LNCaP clone FGC (cell line): ENCODE results near the gene HILPDA.
A peak's percentile ranks its signal among the peaks of the same experiment; 100 is the strongest.

Source experiments
- DNase-seq: peaks from one replicate; pipeline ENCODE4 v3.0.0-alpha.2; 2011; ENCODE audit warnings: low read depth
- H3K4me3 ChIP-seq: 2 replicates; pipeline ENCODE4 v1.5.1; 2011; ENCODE audit warnings: mild to moderate bottlenecking, low read depth, low read length, control low read depth
- CTCF ChIP-seq: IDR thresholded peaks from 2 replicates; pipeline ENCODE4 v1.5.1; 2012; ENCODE audit warnings: mild to moderate bottlenecking; ENCODE audit not compliant: control insufficient read depth, insufficient read depth; ENCODE audit errors: extremely low read depth

HILPDA gene, protein sequence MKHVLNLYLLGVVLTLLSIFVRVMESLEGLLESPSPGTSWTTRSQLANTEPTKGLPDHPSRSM

GRCh38 chr7:128455543-128456254 is at the start of gene HILPDA:
Gene HILPDA (plus strand): TSS chr7:128455878. CDS start chr7:128457269, 1,391 bp downstream.
- peak within 1 kb of the TSS; percentile 99 for H3K4me3 ChIP-seq
- peak; percentile 70 for DNase-seq
- no peak for TF ChIP-seq CTCF

DNA sequence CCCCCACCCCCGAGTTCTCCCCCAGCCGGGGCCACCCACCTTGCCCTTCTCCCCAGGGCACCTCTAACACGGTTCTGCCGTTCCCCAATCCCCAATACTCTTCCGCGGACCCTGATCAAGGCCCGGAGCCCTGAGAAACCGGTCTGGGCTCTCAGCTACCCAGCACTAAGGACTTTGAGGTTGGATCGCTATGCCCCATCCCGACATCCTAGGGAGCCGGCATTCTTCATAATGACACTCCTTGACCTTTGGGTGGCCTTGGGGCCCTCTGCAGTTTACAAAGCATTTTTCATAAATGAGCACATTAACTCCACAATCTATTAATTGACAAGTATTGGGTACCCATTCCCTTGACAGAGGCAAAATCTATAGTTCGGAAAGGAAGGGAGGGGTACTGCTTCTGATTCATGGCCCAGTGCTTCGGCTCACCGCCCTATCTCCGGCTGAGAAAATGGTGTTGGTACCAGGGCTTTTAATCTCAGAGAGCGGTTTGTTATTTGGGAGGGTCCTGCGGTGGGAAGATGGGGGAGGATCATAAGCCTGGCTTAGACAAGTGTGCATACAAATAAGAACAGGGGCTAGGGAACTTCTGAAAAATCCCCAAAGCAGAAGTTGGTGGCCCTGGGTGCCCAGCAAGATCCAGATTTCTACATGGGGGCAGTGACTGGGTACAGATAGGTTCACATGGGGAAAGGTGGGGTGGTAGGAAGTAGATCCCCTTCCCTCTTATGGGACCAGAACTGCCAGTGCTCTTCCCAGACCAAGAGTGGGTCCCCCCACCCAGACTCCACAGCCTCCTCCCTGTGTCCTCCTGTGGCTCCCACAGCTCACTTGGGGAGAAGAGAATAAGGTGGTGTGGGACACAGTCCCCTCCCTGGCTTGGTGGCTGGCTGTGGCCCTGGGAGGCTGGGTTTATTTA is 49.1 kb upstream of the HILPDA start:
- no peak for TF ChIP-seq CTCF
- peak overlapping the region; percentile 87 for H3K4me3 ChIP-seq
- DNase-seq = no peak

DNA sequence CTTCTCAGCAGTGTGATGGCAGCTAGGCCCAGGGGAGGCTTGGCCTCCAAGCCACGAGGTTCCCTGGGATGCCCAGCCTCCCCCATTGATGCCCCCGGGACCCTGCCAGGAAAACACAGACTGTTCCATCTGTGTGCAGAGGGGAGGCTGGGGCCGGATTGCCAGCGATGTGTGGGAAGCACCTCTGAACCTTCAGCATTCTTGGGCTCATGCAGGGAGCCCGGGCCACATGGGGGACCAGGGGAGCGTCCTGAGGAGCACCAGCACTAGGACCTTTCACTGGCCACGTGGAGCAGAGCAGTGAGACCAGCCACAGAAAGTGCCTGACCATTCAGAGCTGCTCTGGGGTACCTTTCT is 48.5 kb upstream of the HILPDA start:
- DNase-seq = no peak
- TF ChIP-seq CTCF = no peak
- no peak overlapping the region for H3K4me3 ChIP-seq

GRCh38 chr7:128407751-128408708 is 47.6 kb upstream of the HILPDA start:
- no peak for TF ChIP-seq CTCF
- no peak overlapping the region for H3K4me3 ChIP-seq
- no peak for DNase-seq

DNA sequence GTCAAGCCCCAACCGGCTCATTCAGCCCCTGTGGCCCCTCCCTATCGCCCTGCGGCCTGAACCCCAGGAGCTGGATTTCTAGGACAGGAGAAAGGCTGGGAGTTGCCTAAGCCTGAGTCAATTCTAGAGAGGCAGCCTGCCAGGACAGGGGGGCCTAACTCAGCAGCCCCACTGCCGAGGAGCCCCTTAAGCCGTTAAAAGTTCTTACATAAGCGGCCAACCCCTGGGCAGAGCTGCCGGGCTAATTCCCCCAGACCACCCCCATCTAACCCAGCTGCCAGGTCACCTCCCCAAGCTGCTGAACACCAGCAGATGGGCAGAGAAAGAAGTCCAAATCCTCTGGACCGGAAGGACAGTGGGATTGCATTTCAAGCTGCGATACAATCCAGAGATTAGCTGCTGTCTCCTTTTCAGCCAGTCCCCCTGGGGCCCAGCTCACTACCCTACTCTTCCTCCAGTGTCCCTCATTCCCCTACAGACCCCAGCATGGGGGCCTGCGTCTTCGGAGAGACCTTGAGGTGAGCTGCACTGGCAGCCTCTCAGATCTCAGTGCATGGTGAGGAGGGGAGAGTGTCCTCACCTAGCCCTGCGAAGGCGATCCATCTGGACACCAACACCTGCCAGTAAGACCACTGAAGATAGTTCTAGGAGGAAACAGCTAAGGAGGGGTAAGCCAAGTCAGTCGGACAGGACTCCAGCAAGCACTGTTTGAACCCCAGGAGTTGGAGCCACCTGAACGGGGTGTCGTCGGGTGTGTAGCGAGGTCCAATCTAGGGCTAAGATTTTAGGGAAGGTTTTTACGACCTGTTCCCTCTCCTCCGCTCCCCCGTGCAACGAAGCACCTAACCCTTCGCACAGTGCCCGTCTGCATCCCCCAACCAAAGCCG is 46.7 kb upstream of the HILPDA start:
- TF ChIP-seq CTCF = no peak
- H3K4me3 ChIP-seq = peak overlapping the region; percentile 71
- DNase-seq = no peak
